ENCODE results near the gene SAC3D1. TPM values are rescaled to one million over a fixed set of nuclear protein-coding genes. Genes with fewer than 3 reads are reported as not detected.

The SAC3D1 gene
- total and polyA plus RNA-seq, 9 of the 15 experiments (the other 6 are each of a cell fraction or from before 2014, with no cell fraction given), result 0.20 to 35.2 (median 5.8) TPM

DNA sequence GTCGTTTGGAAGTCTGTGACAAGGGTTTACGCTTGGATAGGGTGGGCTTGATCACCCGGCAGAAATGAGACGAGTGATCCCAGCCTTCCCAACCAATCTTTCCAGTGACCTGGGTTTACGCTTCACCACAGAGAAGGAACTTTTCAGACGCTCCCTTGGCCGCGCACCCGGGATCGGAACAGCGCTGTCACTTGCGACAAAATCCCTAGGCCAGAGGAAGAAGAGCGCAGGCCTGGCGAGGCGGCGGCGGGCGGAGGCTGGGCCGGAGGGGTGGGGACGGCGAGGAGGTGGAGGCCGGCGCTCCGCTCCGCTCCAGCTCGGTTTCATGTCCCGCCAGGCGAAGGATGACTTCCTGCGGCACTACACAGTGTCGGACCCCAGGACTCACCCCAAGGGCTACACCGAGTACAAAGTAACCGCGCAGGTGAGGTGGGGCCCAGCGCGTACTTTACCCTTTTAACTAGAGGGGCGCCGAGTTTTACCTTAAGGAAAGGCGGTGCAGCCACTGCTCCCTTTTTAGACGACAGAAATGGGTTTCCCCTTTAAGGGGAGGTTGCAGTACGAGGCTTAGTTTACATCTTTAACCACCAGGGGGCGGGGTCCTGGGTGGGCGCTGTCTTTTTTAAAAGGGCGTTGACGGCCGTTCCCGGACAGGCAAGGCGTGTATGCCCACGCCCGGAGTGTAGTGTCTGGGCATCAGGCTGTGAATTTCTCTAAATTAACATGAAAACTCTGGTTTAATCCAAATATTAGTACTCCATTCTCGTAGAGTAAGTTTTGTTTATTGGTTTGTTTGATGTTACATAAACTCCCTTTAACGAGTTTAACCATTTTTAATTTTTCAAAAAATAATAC is 13.6 kb upstream of the SAC3D1 start, which contains the start of gene SNX15 (continued):
- 0 out of 2 replicates have a peak, but pooled peaks have one; percentile 14 for TF ChIP-seq NFRKB (IDR thresholded peaks at IDR 0.05; ENCODE audit: low read depth)
- TF ChIP-seq NR2C1 (IDR thresholded peaks at IDR 0.05), result no peak
- no peak for TF ChIP-seq NR2C1 (tag; IDR thresholded peaks at IDR 0.05)
- TF ChIP-seq MXI1 (IDR thresholded peaks at IDR 0.05; ENCODE audit: low read depth, low read length), result peak; percentile 90
- TF ChIP-seq FOXM1 (IDR thresholded peaks at IDR 0.05; ENCODE audit: low read depth), result peak; percentile 100
- TF ChIP-seq FOXM1 (CRISPR knock-in tag; IDR thresholded peaks at IDR 0.05; ENCODE audit: low read depth), result no peak; the same call in 1 of the 2 replicates
- peak; percentile 58 for TF ChIP-seq GABPA (tag; conservative IDR thresholded peaks at IDR 0.05; ENCODE audit: low read depth)
- TF ChIP-seq, protein P1, sequence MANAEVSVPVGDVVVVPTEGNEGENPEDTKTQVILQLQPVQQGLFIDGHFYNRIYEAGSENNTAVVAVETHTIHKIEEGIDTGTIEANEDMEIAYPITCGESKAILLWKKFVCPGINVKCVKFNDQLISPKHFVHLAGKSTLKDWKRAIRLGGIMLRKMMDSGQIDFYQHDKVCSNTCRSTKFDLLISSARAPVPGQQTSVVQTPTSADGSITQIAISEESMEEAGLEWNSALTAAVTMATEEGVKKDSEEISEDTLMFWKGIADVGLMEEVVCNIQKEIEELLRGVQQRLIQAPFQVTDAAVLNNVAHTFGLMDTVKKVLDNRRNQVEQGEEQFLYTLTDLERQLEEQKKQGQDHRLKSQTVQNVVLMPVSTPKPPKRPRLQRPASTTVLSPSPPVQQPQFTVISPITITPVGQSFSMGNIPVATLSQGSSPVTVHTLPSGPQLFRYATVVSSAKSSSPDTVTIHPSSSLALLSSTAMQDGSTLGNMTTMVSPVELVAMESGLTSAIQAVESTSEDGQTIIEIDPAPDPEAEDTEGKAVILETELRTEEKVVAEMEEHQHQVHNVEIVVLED (CRISPR knock-in tag; IDR thresholded peaks at IDR 0.05), result no peak
- no peak for TF ChIP-seq ATF3 (IDR thresholded peaks at IDR 0.05)
- no peak; the same call in 1 of the 2 replicates for TF ChIP-seq ATF3 (CRISPR knock-in tag; conservative IDR thresholded peaks at IDR 0.05)
- no peak for TF ChIP-seq ZEB2 (IDR thresholded peaks at IDR 0.05)
- no peak; the same call in 1 of the 2 replicates for TF ChIP-seq ZNF766 (CRISPR knock-in tag; conservative IDR thresholded peaks at IDR 0.05)
- peak; percentile 100 for TF ChIP-seq SNIP1 (IDR thresholded peaks at IDR 0.05; ENCODE audit: low read depth)
- TF ChIP-seq CEBPG (CRISPR knock-in tag; IDR thresholded peaks at IDR 0.05), result no peak
- TF ChIP-seq CEBPG (tag; conservative IDR thresholded peaks at IDR 0.05 in 1 of 2, IDR thresholded peaks at IDR 0.05 in 1 of 2), result no peak
- TF ChIP-seq KDM4B (IDR thresholded peaks at IDR 0.05; ENCODE audit: borderline replicate concordance in 2 of 2, low read depth in 1 of 2), result no peak
- no peak for TF ChIP-seq ZNF764 (CRISPR knock-in tag; IDR thresholded peaks at IDR 0.05; ENCODE audit: low read depth)
- TF ChIP-seq THAP12 (CRISPR knock-in tag; IDR thresholded peaks at IDR 0.05), result peak; percentile 44; the same call in 1 of the 2 replicates
- no peak for TF ChIP-seq MCM2 (IDR thresholded peaks at IDR 0.05; ENCODE audit: low read depth)
- no peak for TF ChIP-seq GATAD2B (IDR thresholded peaks at IDR 0.05; ENCODE audit: borderline replicate concordance)
- no peak; the same call in 1 of the 2 replicates for TF ChIP-seq SOX6 (IDR thresholded peaks at IDR 0.05)
- peak; percentile 70 for TF ChIP-seq JUND (IDR thresholded peaks at IDR 0.05; ENCODE audit: borderline replicate concordance, low read depth, low read length)
- TF ChIP-seq JUND (tag; IDR thresholded peaks at IDR 0.05; ENCODE audit: borderline replicate concordance, low read depth, low read length), result peak; percentile 45; the same call in 2 of the 3 replicates
